ENCODE data around the gene GOSR2.

GRCh38 chr17:46962374-46962790 lies 39.4 kb downstream of the GOSR2 start:
- no peak for TF ChIP-seq SIN3A (IDR thresholded peaks at IDR 0.05; ENCODE audit: borderline replicate concordance, insufficient read depth, low read length)
- no peak for TF ChIP-seq TAF1 (IDR thresholded peaks at IDR 0.05; ENCODE audit: borderline replicate concordance, insufficient read depth, low read length)
